Tibial artery (tissue), 4 donors: ENCODE measurements around the gene CWC27.

Experiments
- DNase-seq, 2 donors: peaks; one replicate each; pipeline ENCODE4 v3.0.0-alpha.2; 2019
- H3K27ac ChIP-seq, 2 donors: fragments of 200-600 bp; sonication (generic) in 1 of 2; 1 replicate in 1 of 2; 2 replicates in 1 of 2; pipeline ENCODE4 v1.5.1; 2018 to 2019; ENCODE audit warnings: mild to moderate bottlenecking in 1 of 2
- H3K27me3 ChIP-seq, 2 donors: fragments of 200-600 bp; sonication (generic) in 1 of 2; one replicate each; pipeline versions ENCODE4 v1.5.1 to v1.6.0; 2016 to 2019
- H3K36me3 ChIP-seq, 3 donors: fragments of 200-600 bp; sonication (generic) in 2 of 3; one replicate each; pipeline ENCODE4 v1.5.1; 2016 to 2019; ENCODE audit warnings: mild to moderate bottlenecking in 2 of 3
- H3K4me1 ChIP-seq, 4 donors: fragments of 200-600 bp; sonication (generic) in 2 of 4; 1 replicate in 3 of 4; 2 replicates in 1 of 4; pipeline ENCODE4 v1.5.1; 2016 to 2019
- H3K4me3 ChIP-seq, 2 donors: fragments of 200-600 bp; sonication (generic) in 1 of 2; 1 replicate in 1 of 2; 2 replicates in 1 of 2; pipeline ENCODE4 v1.5.1; 2018 to 2019; ENCODE audit warnings: mild to moderate bottlenecking in 2 of 2
- H3K9me3 ChIP-seq, 3 donors: fragments of 200-600 bp; sonication (generic) in 1 of 3; one replicate each; pipeline ENCODE4 v1.5.1; 2016 to 2019
- intact Hi-C: fragments of 100-400 bp; cut with DNase I; formaldehyde crosslinking; loops from one replicate; pipeline ENCODE4 v1.15.0; 2023; ENCODE audit warnings: low total_unique reads
- TF ChIP-seq, protein P1 (sequence below), 2 experiments: fragments of 200-600 bp in 1 of 2; fragments of 450-650 bp in 1 of 2; IDR thresholded peaks; one replicate each; pipeline ENCODE4 v1.5.1; 2017 to 2019; ENCODE audit warnings: antibody characterized with exemption in 2 of 2, mild to moderate bottlenecking in 1 of 2, moderate library complexity in 1 of 2

CWC27 gene

DNA sequence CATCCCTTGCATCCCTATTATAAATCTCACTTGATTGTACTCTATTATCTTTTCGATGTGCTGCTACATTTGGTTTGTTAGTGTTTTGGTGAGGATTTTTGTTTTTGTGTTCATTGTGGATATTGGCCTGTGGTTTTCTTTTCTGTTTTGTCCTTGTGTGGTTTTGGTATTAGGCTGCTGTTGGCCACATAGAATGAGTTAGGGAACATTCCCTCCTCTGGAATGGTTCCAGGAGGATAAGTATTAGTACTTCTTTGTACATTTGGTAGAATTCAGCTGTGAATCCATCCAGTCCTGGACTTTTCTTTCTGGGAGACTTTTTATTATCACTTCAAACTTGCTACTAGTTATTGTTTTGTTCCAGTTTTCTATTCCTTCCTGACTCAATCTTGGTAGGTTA lies 287.2 kb downstream of the CWC27 start:
- Histone ChIP-seq H3K4me1 (peaks cover 0 to 37% (median 19%) of the 10 kb centered on the region in 4 donors), H3K27me3 (no peaks in the 10 kb centered on the region), H3K4me3 (peak overlapping the region in 1 of 2 donors; percentile 25), H3K9me3 (no peaks in the 10 kb centered on the region), H3K27ac (peak overlapping the region; percentile 8 to 44), H3K36me3 (no peaks in the 10 kb centered on the region)
- TF ChIP-seq, protein P1, sequence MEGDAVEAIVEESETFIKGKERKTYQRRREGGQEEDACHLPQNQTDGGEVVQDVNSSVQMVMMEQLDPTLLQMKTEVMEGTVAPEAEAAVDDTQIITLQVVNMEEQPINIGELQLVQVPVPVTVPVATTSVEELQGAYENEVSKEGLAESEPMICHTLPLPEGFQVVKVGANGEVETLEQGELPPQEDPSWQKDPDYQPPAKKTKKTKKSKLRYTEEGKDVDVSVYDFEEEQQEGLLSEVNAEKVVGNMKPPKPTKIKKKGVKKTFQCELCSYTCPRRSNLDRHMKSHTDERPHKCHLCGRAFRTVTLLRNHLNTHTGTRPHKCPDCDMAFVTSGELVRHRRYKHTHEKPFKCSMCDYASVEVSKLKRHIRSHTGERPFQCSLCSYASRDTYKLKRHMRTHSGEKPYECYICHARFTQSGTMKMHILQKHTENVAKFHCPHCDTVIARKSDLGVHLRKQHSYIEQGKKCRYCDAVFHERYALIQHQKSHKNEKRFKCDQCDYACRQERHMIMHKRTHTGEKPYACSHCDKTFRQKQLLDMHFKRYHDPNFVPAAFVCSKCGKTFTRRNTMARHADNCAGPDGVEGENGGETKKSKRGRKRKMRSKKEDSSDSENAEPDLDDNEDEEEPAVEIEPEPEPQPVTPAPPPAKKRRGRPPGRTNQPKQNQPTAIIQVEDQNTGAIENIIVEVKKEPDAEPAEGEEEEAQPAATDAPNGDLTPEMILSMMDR (IDR thresholded peaks at IDR 0.05), result no peak
- intact Hi-C loops, result no loop called here
- no peak for DNase-seq

DNA sequence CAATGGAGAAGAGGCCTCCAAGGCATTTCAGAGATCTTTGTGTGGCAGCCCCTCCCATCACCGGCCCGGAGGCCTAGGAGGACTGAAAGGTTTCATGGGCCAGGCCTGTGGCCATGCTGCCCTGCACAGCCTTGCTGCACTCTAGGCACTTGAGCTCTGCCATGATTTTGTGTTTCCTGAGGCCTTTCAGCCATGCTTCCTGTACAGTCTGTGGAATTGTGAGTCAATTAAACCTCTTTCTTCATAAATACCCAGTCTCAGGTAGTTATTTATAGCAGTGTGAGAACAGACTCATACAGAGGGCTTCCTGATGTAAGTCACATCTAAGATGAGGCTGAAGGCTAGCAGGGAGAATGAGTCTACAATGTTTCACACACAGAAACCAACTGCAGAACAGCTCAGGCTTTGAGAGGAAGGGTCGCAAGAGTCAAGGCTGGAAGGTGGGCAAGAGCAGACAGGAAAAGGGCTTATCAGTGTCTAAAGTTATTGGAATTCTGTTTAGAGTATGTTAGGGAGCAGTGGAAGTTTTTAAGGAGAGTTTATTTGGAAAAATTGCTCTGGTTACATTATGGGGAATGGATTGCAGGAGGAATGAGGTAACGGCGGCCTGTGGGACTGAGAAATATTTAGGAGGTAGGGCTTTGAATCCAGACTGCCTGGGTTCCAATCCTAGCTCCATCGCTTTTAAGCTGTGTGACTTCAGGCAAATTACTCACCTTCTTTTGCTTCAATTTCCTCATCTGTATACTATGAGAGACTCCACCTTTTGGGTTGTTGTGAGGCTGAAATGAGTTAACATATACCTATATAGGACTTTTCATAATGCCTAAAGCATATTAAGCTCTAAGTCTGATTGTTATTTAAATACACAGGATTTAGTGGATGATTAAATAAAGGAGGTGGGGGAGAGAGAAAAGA lies 291.2 kb downstream of the CWC27 start:
- TF ChIP-seq, protein P1 (IDR thresholded peaks at IDR 0.05), result no peak
- Histone ChIP-seq H3K27me3 (no peaks in the 10 kb centered on the region), H3K36me3 (no peaks in the 10 kb centered on the region), H3K27ac (peak overlapping the region; percentile 84 to 90), H3K4me3 (no peak overlapping the region), H3K9me3 (no peaks in the 10 kb centered on the region), H3K4me1 (peaks cover 0 to 58% (median 38%) of the 10 kb centered on the region in 4 donors)
- intact Hi-C loops, result no loop called here
- DNase-seq, result no peak

DNA sequence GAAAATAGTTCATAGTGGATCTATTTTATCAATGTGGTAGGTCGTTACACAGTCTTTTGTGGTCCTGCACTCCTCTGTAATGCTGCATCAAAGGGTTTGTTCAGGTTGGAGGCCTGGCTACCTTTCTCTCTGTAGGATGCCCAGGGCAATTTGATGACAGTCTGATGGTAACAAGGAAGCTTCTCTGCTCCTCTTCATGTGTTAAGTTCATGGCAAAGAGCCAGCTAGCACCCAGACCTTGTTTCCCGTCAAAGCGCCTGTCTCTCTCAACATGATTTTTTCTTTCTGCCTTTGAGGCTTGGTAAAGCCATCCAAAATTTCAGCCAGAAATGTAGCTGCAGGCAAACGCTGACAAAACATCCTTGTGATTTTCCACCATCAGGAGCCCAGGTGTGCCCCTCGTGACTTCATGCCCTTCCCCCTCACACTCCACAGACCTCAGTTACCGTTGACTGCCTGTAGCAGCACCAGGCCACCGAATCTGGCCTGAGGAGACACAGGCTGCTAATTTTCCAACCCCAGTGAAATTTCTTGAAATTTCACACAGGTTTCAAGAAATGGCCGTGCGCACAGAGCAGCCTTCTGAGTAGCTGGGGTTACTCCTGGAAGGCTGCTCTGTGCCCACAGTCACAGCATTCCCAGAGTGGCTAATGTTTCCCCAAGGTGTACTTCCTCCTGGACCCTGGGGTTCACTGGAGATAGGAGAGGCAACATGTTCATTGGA lies 292.7 kb downstream of the CWC27 start:
- Histone ChIP-seq H3K27me3 (no peaks in the 10 kb centered on the region), H3K4me3 (no peak overlapping the region), H3K36me3 (no peaks in the 10 kb centered on the region), H3K4me1 (peaks cover 0 to 55% (median 44%) of the 10 kb centered on the region in 4 donors), H3K9me3 (no peaks in the 10 kb centered on the region), H3K27ac (peak overlapping the region; percentile 84 to 90)
- intact Hi-C loops, result no loop called here
- TF ChIP-seq, protein P1 (IDR thresholded peaks at IDR 0.05), result no peak
- no peak for DNase-seq

DNA sequence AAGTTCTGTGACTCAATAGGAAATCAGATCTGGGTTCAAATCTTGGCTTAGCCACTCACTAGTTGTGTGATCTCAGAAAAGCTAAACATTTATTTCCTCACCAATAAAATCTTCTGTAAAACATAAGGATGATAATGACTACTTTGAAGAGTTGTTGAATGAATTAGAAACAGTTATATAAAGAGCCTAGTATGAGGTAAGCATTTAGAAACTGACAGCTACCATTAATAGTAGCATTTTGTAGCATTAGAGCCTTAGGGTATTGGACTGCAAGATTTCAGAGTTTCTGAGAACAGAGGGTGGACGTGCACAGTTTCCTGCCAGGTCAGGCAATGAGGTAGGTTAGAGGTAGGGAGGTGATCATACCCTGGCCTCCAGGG lies 293.2 kb downstream of the CWC27 start:
- peak overlapping the region; percentile 84 to 90 for H3K27ac ChIP-seq
- intact Hi-C loops, result no loop called here
- no peaks in the 10 kb centered on the region for H3K36me3 ChIP-seq
- no peak overlapping the region for H3K4me3 ChIP-seq
- DNase-seq, result no peak
- TF ChIP-seq, protein P1 (IDR thresholded peaks at IDR 0.05), result no peak
- no peaks in the 10 kb centered on the region for H3K27me3 ChIP-seq
- H3K4me1 ChIP-seq, result peaks cover 0 to 60% (median 50%) of the 10 kb centered on the region in 4 donors
- H3K9me3 ChIP-seq, result no peaks in the 10 kb centered on the region

DNA sequence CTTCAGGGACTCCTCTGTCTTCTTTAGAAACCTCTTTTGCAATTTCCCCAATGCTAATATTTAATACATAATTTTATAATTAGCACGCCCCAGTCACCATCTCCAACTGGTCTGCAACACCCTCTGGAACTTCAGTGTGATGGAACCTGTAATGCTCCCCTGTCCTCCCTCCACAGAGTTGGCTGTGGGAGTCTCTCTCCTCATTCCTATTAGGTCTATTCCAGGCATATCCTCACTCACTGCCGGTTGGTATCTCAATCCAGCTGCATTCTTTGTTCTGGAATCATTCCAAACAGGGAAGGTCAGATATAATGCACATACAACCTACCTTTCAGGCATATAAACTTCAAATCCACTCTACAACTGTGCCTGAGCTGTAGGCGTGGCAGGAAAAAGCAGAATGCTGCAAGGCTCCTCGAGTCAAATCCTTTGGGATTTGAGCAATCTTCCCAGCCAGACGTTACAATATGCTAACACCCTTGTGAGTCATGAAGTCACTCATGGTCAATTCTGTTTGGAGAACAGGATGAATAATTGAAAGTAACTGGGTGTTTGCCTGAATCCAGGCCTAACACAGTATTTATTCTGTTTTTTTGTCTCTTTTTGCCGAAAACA lies 293.8 kb downstream of the CWC27 start:
- H3K27ac ChIP-seq, result peak overlapping the region; percentile 84 to 90
- TF ChIP-seq, protein P1 (IDR thresholded peaks at IDR 0.05), result no peak
- peak; percentile 78 to 86 for DNase-seq

More for the DNA sequence above, 293.8 kb downstream of the CWC27 start:
- intact Hi-C loops, result no loop called here
- Histone ChIP-seq H3K9me3 (no peaks in the 10 kb centered on the region), H3K4me1 (peaks cover 0 to 64% (median 53%) of the 10 kb centered on the region in 4 donors), H3K4me3 (no peak overlapping the region), H3K36me3 (no peaks in the 10 kb centered on the region), H3K27me3 (no peaks in the 10 kb centered on the region)
